Subcutaneous abdominal adipose tissue (tissue), 5 donors: Measurements from ENCODE around the gene UBE3C.
A peak's percentile ranks its signal among the peaks of the same experiment; 100 is the strongest.

Experiments used
- H3K27ac ChIP-seq: one replicate; pipeline ENCODE4 v1.7.0; 2013; ENCODE audit warnings: low read depth, mild to moderate bottlenecking, inconsistent platforms, low read length, moderate library complexity
- H3K27me3 ChIP-seq, 5 donors: one replicate each; pipeline ENCODE4 v1.7.0; 2013; ENCODE audit warnings: low read length in 5 of 5, inconsistent platforms in 1 of 5; ENCODE audit not compliant: control insufficient read depth in 5 of 5, insufficient read depth in 4 of 5
- H3K36me3 ChIP-seq, 5 donors: one replicate each; pipeline ENCODE4 v1.7.0; 2013; ENCODE audit warnings: low read length in 5 of 5; ENCODE audit not compliant: control insufficient read depth in 5 of 5, insufficient read depth in 5 of 5
- H3K4me1 ChIP-seq, 5 donors: one replicate each; pipeline ENCODE4 v1.7.0; 2013; ENCODE audit warnings: low read length in 5 of 5, mild to moderate bottlenecking in 3 of 5, moderate library complexity in 1 of 5; ENCODE audit not compliant: control insufficient read depth in 5 of 5, insufficient read depth in 5 of 5
- H3K4me3 ChIP-seq, 5 donors: one replicate each; pipeline ENCODE4 v1.7.0; 2013; ENCODE audit warnings: low read length in 5 of 5, low read depth in 1 of 5
- H3K9ac ChIP-seq, 5 donors: one replicate each; pipeline ENCODE4 v1.7.0; 2013; ENCODE audit warnings: low read length in 5 of 5, mild to moderate bottlenecking in 4 of 5, moderate library complexity in 3 of 5
- H3K9me3 ChIP-seq, 5 donors: one replicate each; pipeline ENCODE4 v1.7.0; 2013; ENCODE audit warnings: low read length in 5 of 5; ENCODE audit not compliant: control insufficient read depth in 5 of 5
- donor health status: healthy.
- donor health status: healthy.
- donor health status: healthy.
- donor health status: healthy.
- donor health status: healthy.

UBE3C gene

DNA sequence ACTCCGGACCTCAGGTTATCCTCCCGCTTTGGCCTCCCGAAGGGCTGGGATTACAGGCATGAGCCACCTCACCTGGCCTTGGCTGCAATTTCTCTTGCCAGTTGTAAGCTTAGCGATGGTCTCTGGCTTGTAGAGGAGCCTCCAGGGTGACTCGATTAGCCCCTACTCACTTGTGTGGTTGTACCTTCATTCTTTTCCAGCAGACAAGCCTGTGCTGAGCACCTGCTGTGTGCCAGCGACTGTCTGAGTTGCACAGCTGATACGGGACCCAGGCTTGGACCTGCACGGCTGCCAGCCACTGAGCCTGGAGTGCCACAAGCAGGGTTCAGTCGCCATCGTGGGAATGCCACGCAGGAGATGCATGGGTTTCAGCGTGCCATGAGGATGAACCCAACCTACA lies 156.0 kb downstream of the UBE3C start:
- H3K4me3 ChIP-seq = no peak overlapping the region
- H3K9me3 ChIP-seq = no peaks in the 10 kb centered on the region
- peaks cover 0 to 10% (median 3%) of the 10 kb centered on the region in 5 donors for H3K4me1 ChIP-seq
- no peaks in the 10 kb centered on the region for H3K36me3 ChIP-seq
- no peak overlapping the region for H3K9ac ChIP-seq
- peaks cover 0 to 6% (median 4%) of the 10 kb centered on the region in 5 donors for H3K27me3 ChIP-seq
- H3K27ac ChIP-seq = no peak overlapping the region

DNA sequence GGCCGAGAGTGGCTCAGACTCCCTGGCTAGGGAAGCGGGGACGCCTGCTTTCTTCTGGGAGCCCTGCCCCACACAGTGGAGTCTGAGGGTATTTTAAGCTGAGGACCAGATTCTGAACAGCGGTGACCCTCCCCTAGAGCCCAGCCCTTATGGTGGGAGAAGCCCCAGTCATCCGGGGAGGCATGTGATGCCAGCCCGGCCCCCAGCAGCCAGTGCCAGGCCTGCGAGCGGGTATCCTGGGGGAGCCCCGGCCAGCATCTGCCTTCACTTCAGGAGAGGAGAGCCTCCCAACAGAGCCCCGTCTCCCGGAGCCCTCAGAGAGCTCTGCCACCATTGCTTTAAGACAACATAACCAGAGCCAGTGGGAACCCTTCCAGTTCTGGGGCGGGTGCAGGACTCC lies 156.6 kb downstream of the UBE3C start:
- H3K27me3 ChIP-seq = peaks cover 0 to 6% (median 4%) of the 10 kb centered on the region in 5 donors
- H3K4me3 ChIP-seq = no peak overlapping the region
- no peak overlapping the region for H3K9ac ChIP-seq
- H3K36me3 ChIP-seq = no peaks in the 10 kb centered on the region
- H3K27ac ChIP-seq = no peak overlapping the region
- no peaks in the 10 kb centered on the region for H3K9me3 ChIP-seq
- H3K4me1 ChIP-seq = peaks cover under 1 to 16% (median 8%) of the 10 kb centered on the region in 5 donors

DNA sequence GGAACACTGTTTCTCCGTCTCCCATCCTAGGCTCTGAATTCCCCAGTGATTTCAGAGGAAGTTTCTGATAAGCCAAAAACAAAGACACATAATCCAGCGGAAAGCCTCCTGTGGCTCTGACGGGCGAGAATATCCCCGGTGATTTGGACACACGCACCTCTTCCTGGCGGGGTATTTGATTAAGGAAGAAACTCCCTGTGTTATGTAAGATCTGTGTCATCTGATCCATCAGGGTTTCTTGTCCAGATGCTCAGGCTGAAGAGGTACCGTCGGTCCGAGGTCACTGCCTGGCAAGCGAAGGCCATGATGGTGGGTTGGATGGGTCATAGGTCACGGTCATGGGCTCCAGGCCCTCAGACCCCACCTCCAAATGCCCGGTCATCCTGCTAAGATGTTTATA lies 158.5 kb downstream of the UBE3C start:
- peaks cover 0 to 10% (median 4%) of the 10 kb centered on the region in 5 donors for H3K27me3 ChIP-seq
- no peaks in the 10 kb centered on the region for H3K9me3 ChIP-seq
- peaks cover 2 to 27% (median 14%) of the 10 kb centered on the region in 5 donors for H3K4me1 ChIP-seq
- H3K4me3 ChIP-seq = no peak overlapping the region
- H3K27ac ChIP-seq = no peak overlapping the region
- H3K36me3 ChIP-seq = no peaks in the 10 kb centered on the region
- no peak overlapping the region for H3K9ac ChIP-seq

GRCh38 chr7:157299317-157299612 lies 160.5 kb downstream of the UBE3C start:
- Histone ChIP-seq H3K36me3 (no peaks in the 10 kb centered on the region), H3K9ac (no peak overlapping the region)

DNA sequence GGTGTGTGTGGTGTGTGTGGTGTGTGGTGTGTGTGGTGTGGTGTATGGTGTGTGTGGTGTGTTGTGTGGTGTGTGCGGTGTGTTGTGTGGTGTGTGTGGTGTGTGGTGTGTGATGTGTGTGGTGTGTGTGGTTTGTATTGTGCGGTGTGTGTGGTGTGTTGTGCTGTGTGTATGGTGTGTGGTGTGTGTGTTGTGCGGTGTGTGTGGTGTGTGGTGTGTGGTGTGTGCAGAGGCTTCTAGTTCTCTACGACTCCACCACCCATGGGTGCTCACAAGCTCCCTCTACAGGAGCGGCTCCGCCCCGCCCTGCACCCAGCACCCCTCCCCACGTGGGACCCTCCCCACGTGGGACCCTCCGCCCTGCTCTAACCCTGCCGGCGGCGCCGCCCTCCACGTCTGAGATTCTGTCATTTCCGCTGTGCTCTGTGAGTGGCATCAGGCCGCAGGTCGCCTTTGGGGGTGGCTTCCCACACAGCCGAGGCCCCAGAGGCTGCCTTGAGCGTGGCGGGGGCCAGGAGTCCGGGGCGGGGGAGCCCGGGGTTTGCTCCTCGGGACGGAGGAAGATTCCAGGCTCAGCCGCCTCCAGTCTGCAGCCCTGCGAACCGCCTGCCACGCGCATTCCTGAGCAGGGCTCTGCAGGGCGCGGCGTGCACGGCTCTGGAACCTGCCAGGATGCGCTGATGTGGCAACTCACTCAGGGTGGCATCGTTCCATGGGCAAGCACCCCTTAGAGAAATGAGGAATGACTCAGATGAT lies 161.1 kb downstream of the UBE3C start:
- Histone ChIP-seq H3K4me1 (peaks cover 2 to 27% (median 14%) of the 10 kb centered on the region in 5 donors), H3K27me3 (peaks cover 0 to 10% (median 4%) of the 10 kb centered on the region in 5 donors), H3K9ac (no peak overlapping the region), H3K9me3 (no peaks in the 10 kb centered on the region), H3K4me3 (peak overlapping the region; percentile 24 to 52 (median 42)), H3K27ac (no peak overlapping the region), H3K36me3 (no peaks in the 10 kb centered on the region)

More at GRCh38 chr7:157299317-157299612, 160.5 kb downstream of the UBE3C start:
- Histone ChIP-seq H3K4me3 (peak overlapping the region in 1 of 5 donors; percentile 40), H3K27ac (no peak overlapping the region), H3K4me1 (peaks cover 2 to 27% (median 14%) of the 10 kb centered on the region in 5 donors), H3K27me3 (peaks cover 0 to 10% (median 4%) of the 10 kb centered on the region in 5 donors), H3K9me3 (no peaks in the 10 kb centered on the region)

GRCh38 chr7:157300369-157300825 lies 161.7 kb downstream of the UBE3C start:
- Histone ChIP-seq H3K9ac (no peak overlapping the region), H3K4me3 (peak overlapping the region in 4 of 5 donors; percentile 24 to 52 (median 47)), H3K27me3 (peaks cover 0 to 10% (median 4%) of the 10 kb centered on the region in 5 donors)

DNA sequence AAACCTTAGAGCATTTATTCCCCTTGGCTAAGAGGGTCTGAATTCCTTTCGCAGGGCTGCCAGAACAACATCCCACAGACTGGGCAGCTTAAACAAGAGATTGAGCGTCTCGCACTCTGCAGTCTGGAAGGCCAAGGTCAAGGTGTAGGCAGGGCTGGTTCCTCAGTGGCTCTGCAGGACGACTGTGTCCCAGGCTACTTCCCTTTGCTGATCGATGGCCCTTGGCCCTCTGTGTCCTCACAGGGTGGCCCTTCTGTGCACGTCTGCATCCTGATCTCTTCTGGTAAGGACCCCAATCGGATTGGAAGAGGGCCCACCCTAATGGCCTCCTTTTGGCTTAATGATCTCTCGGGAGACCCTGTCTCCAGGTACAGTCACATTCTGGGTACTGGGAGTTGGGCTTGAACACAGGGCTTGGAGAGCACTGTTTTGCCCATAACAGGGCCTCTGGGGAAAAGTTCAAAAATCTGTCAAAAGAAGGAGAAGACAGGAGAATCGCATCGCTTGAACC lies 162.9 kb downstream of the UBE3C start:
- Histone ChIP-seq H3K9ac (no peak overlapping the region), H3K9me3 (no peaks in the 10 kb centered on the region), H3K27ac (no peak overlapping the region), H3K36me3 (no peaks in the 10 kb centered on the region), H3K27me3 (peaks cover 0 to 10% (median 4%) of the 10 kb centered on the region in 5 donors), H3K4me1 (peaks cover 2 to 27% (median 14%) of the 10 kb centered on the region in 5 donors), H3K4me3 (no peak overlapping the region)

More at GRCh38 chr7:157300369-157300825, 161.7 kb downstream of the UBE3C start:
- H3K9me3 ChIP-seq = no peaks in the 10 kb centered on the region
- no peaks in the 10 kb centered on the region for H3K36me3 ChIP-seq
- no peak overlapping the region for H3K27ac ChIP-seq
- H3K4me1 ChIP-seq = peaks cover 2 to 27% (median 14%) of the 10 kb centered on the region in 5 donors

GRCh38 chr7:157306846-157307838 lies 168.4 kb downstream of the UBE3C start:
- Histone ChIP-seq H3K4me1 (no peaks in the 10 kb centered on the region), H3K27me3 (peaks cover 0 to 5% (median 0%) of the 10 kb centered on the region in 5 donors), H3K36me3 (no peaks in the 10 kb centered on the region), H3K27ac (no peak overlapping the region), H3K9me3 (no peaks in the 10 kb centered on the region), H3K4me3 (no peak overlapping the region), H3K9ac (no peak overlapping the region)

DNA sequence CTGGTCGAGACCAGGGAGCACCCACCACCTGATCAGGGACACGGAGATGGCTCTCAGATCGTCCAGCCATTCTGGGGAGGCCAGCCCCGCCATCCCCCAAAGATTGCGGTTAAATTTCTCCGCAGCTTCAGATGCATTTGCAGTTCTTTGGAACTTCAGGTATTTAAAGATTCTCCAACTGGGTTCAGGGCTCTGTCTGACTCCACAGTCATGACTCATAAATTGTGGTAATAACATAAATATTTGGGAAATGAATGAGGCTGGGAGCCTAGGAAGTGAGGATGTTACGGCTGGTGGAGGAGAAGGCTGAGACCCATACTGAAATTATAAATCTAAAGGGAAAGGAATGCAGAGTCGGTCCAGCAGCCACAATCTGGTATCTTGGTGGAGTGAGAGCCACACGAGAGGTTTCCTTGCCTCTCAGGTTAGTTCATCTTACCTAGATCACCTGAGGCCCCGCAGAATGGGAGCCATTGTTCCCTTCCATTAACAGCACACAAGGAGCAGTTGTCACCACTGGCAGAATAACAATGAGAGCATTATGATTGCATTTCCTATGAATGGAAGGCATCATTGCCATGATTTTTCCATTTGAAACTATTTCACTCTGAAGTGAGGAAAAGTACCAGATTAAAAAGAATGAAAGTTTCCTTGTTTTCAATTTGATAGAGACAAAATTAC lies 171.4 kb downstream of the UBE3C start:
- no peak overlapping the region for H3K27ac ChIP-seq
- no peaks in the 10 kb centered on the region for H3K4me1 ChIP-seq
- H3K27me3 ChIP-seq = peaks cover 0 to 5% (median 0%) of the 10 kb centered on the region in 5 donors
- H3K4me3 ChIP-seq = no peak overlapping the region
- H3K9ac ChIP-seq = no peak overlapping the region
- no peaks in the 10 kb centered on the region for H3K36me3 ChIP-seq
- no peaks in the 10 kb centered on the region for H3K9me3 ChIP-seq
